ENCODE results near the gene KLHL29.

DNA sequence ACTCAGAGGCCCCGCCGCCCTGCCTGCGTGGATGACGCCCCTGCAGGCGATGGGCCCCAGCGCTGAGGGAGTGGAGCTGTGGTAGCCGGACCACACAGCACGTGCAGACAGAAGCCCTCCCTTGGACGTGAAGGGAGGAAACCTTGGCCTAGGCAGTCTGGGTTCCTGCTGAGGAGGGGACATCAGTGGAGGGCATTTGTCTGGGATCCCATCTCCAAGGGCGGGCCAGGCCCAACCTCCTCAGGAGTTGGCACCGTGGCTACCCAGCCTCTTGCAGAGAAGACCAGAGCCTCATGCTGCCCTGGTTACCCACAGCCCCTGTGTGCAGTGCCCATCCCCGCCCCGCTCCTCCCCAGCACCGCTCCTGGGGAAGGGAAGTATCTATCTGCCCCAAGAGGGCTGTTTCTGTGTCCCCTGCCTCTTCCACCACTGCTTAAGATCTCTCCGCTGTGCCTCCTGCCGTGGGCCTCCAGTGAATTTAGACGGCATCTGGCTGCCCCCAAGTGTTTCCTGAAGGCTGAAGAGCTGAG is 241.8 kb downstream of the KLHL29 start:
- TF ChIP-seq ZNF768 (CRISPR knock-in tag; IDR thresholded peaks at IDR 0.05): no peak
- no peak for TF ChIP-seq ZNF331 (CRISPR knock-in tag; IDR thresholded peaks at IDR 0.05)
- no peak for TF ChIP-seq BHLHE40 (IDR thresholded peaks at IDR 0.05; ENCODE audit: low read length)
- TF ChIP-seq TBP (CRISPR knock-in tag; IDR thresholded peaks at IDR 0.05): no peak

Data from HepG2 (cell line).